SKM-1 treated with dmso at 0.1 percent for 144 hours (cell line): ENCODE measurements around the gene HTR7.

Source experiments
- DNase-seq: peaks from one replicate; lab custom pipeline; 2025; ENCODE audit not compliant: unreplicated experiment; lab: John Stamatoyannopoulos, UW

HTR7 gene

DNA sequence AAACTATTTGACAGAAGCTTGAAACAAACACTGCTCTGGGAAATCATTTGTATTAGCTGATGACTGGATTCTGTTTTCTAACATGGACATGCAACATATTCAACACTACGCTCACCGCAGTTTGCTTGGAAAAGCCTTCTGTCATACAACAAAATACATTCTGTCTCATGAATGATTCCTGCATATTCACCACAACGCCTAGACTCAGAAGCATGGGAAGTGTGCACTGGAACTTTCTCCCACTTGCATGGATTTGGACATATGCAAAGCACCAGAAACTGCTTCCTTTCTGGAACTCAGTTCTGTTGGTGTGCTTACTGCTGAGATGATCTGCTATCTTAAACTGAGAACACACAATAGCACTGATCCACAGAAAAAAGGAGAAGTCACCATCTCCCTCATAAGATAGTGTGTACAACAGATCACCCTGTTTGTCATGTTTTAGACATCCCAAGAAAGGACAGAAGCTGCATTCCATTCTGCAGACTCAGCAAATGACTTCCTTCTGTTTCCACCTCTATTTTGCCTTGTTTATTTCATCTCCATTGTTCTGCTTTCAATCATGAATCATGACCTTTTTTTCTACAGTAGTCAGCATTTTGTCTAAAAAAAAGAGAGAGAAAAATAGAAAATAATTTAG, 115.8 kb downstream of the HTR7 start:
- no peak for DNase-seq

GRCh38 chr10:90740265-90740664, 117.6 kb downstream of the HTR7 start:
- no peak for DNase-seq

GRCh38 chr10:90738885-90739284, 119.0 kb downstream of the HTR7 start:
- no peak for DNase-seq

DNA sequence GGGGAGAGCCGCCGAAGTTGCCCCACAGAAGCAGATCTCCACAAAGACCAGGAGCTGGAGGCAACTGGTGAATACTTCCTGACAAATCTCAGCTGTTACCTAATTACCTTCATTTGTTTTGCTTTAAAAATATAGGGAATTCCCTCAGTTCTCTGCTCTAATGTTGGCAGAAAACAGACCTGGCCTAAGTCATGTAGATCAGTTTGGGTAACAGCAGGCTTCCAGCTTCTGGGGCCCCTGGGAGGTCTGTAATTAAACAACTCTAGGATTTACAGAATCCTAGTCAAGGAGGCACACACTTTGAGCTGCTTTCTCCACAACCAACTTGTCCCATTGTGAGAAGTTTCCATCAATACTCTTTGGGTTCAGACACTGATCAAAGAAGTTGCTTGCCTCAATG, 123.4 kb downstream of the HTR7 start:
- no peak for DNase-seq

GRCh38 chr10:90732581-90732980, 125.3 kb downstream of the HTR7 start:
- DNase-seq: no peak

- DNase-seq: no peak
Measured at GRCh38 chr10:90723416-90724068, 134.3 kb downstream of the HTR7 start.

DNA sequence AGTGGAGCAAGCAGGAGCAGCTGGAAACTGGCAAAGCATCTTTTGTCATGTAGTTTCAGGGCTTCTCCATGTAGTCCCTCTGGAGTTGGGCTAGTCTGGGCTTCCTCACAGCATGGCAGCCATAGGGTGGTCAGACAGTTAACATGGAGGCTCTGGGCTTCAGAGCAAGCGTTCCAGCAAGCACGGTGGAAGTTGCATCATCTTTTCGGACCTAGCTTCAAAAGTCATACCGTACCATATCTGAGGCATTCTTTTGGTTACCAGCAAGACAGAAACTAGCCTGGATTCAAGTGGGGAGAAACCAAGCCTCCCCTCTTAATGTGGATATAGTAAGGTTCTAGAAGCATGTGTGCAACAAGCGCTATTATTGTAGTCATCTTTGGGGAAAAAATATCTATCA, 135.0 kb downstream of the HTR7 start:
- DNase-seq: no peak

DNA sequence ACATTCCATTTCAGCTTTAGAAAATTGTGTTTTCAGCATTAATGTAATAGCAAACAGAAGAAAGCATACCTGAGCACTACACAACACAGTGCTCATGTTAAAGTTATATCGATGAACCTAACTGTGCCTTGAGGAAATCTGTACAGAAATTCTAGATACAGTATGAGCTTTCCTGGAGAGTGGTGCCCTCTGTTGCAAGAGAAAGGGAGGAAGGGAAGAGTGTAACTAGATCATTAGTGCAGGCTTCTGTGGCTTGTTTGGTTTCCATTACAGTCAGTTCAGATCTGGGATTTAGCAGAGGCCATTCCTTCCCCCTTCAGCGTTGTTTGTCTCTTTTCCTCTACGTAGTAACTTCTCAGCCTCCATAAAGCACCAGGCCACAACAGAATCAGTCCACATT, 139.7 kb downstream of the HTR7 start:
- DNase-seq: no peak

GRCh38 chr10:90712529-90712928, 145.3 kb downstream of the HTR7 start:
- DNase-seq: no peak

DNA sequence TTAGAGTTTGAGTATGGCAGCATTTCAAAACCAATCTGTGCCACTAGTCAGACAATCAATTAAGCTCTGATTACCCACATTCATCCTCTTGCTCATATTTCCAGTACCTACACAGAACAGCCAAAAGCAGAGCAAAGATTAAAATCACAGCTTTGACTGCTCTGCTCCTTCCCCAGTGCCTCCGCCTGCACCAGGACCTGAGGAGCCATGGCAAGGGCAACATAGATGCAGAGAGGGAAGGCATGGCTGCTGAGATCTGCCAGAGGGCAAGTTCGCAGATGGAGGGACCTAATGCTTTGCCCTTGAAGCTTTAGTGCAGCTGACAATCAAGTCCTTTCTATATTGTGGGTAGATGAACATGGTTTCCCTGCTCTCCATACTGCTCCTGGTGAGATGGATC, 148.1 kb downstream of the HTR7 start:
- DNase-seq: no peak

DNA sequence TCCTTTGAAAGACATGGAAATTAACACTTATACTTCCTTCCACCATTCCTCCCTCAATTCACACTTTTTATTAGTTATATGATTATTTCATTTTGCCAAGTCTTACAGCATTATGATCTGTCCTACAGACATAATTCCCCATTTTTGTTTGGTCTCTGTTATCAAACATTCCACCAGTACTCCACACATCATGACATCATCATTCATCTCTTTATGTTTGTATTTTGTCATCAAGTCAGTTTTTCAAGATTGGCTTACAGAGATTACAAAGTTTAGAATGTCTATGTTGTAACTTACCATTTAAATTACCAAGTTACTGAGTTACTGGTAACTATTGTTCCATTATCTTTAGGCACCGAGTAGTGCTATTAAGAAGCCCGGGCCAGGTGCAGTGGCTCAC, 150.2 kb downstream of the HTR7 start:
- DNase-seq: no peak

DNA sequence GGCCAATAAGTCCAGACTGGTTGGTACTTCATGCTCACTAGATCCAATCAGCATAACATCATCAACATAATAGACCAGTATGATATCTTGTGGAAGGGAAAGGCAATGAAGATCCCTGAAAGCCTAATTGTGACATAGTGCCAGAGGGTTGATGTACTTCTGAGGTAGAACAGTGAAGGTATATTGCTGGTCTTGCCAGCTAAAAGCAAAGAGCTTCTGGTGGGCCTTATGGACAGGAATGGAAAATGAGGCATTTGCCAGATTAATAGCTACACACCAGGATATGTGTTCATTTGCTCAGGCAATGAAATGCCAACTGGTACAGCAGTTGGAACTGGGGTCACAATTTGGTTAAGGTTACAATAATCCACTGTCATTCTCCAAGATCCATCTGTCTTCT, 156.4 kb downstream of the HTR7 start:
- no peak for DNase-seq

DNA sequence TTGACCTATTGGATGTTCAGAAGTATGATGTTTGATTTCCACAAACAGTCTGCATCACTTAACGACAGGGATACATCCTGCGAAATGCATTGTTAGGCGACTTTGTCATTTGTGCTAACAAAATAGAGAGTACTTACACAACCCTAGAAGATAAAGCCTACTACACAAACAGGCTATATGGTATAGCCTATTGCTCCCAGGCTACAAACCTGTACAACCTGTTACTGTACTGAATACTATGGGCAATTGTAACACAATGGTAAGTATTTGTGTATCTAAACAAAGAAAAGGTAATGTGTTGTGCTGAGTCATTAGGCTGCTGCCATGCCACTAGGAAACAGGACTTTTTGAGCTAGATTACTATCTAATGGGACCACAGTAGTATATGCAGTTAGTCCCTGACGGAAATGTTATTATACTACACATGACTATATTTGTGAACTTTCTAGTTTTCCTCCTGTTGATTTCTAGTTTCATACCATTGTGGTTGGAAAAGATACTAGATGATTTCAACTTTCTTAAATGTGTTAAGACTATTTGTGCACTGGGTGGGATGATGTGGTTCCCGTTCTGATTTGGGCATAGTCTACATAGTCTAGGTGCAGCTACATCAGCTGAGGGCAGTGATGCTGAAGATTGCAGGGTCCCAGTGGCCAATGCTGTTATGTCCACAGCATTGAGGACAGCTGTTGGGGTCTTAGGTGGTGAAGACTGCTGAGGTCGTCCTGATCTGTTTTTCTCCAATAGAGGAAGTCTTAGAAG, 161.7 kb downstream of the HTR7 start:
- no peak for DNase-seq
